Endodermal cell (in vitro differentiated cells): ENCODE measurements around the gene MYRIP. TPM values are rescaled to one million over a fixed set of nuclear protein-coding genes. Genes with fewer than 3 reads are reported as not detected.
A peak's percentile ranks its signal among the peaks of the same experiment; 100 is the strongest.

Experiments
- DNase-seq: peaks from one replicate; pipeline ENCODE4 v3.0.0-alpha.2; 2017
- H3K27ac ChIP-seq: 2 replicates; pipeline ENCODE4 v1.5.1; 2013; ENCODE audit warnings: mild to moderate bottlenecking, low read depth, low read length, moderate library complexity
- H3K27me3 ChIP-seq: 2 replicates; pipeline ENCODE4 v1.6.1; 2013; ENCODE audit warnings: mild to moderate bottlenecking, low read length, moderate library complexity; ENCODE audit not compliant: insufficient read depth, control insufficient read depth, poor library complexity, severe bottlenecking
- H3K36me3 ChIP-seq: 2 replicates; pipeline ENCODE4 v1.7.0; 2013; ENCODE audit warnings: mild to moderate bottlenecking, low read length, moderate library complexity; ENCODE audit not compliant: control insufficient read depth, insufficient read depth
- H3K4me1 ChIP-seq: one replicate; pipeline ENCODE4 v1.7.0; 2013; ENCODE audit warnings: low read length; ENCODE audit not compliant: control insufficient read depth, insufficient read depth
- H3K4me3 ChIP-seq: 2 replicates; pipeline ENCODE4 v1.5.1; 2013; ENCODE audit warnings: mild to moderate bottlenecking, low read length, moderate library complexity
- H3K9ac ChIP-seq: 2 replicates; pipeline ENCODE4 v1.6.1; 2013; ENCODE audit warnings: mild to moderate bottlenecking, low read length, moderate library complexity; ENCODE audit not compliant: poor library complexity, severe bottlenecking; ENCODE audit errors: extremely low read depth
- H3K9me3 ChIP-seq: 2 replicates; pipeline ENCODE4 v1.6.1; 2013; ENCODE audit warnings: mild to moderate bottlenecking, low read length, moderate library complexity; ENCODE audit not compliant: control insufficient read depth
- H3K27ac Mint-ChIP-seq: 2 replicates; pipeline ENCODE4 v1.8.0; 2020; ENCODE audit warnings: mixed read lengths
- H3K27me3 Mint-ChIP-seq: 2 replicates; pipeline ENCODE4 v1.8.0; 2021; ENCODE audit warnings: mild to moderate bottlenecking, mixed read lengths; ENCODE audit not compliant: insufficient read depth
- H3K36me3 Mint-ChIP-seq: 2 replicates; pipeline ENCODE4 v1.8.0; 2020; ENCODE audit warnings: low read depth, mixed read lengths
- H3K4me1 Mint-ChIP-seq: 2 replicates; pipeline ENCODE4 v1.8.0; 2020; ENCODE audit warnings: mixed read lengths
- H3K4me3 Mint-ChIP-seq: 2 replicates; pipeline ENCODE4 v1.8.0; 2020; ENCODE audit warnings: mild to moderate bottlenecking, moderate library complexity, mixed read lengths
- H3K9me3 Mint-ChIP-seq: 2 replicates; pipeline ENCODE4 v1.8.0; 2020; ENCODE audit warnings: mild to moderate bottlenecking, mixed read lengths
- WGBS, 2 experiments: methylation state at CpG; one replicate each; pipeline versions ENCODE4 v1.1.5 to v1.1.7; 2013; ENCODE audit warnings: missing lambda C conversion rate in 2 of 2, mixed read lengths in 1 of 2; ENCODE audit not compliant: insufficient coverage in 1 of 2, insufficient read length in 1 of 2; 5-methylcytosine and 5-hydroxymethylcytosine counted together
- total RNA-seq, 2 donors: library from RNA; stranded (reverse); fragmentation: NEBNext Ultra II Directional in 1 of 2; extraction: Animal tissue kit (Norgen Biotek cat#: 25700) in 1 of 2; gene quantifications; 2 replicates in 1 of 2; 3 replicates in 1 of 2; pipeline ENCODE4 v1.2.1, GENCODE V29; 2021
- TF ChIP-seq, protein P1 (sequence below): fragments of 200-600 bp; sonication (generic); conservative IDR thresholded peaks from 2 replicates; pipeline ENCODE4 v1.5.0; 2021; ENCODE audit warnings: antibody characterized with exemption, mild to moderate bottlenecking

The MYRIP gene
- total RNA-seq, 2 donors from 2014 or later: 4.3 to 4.6 TPM

DNA sequence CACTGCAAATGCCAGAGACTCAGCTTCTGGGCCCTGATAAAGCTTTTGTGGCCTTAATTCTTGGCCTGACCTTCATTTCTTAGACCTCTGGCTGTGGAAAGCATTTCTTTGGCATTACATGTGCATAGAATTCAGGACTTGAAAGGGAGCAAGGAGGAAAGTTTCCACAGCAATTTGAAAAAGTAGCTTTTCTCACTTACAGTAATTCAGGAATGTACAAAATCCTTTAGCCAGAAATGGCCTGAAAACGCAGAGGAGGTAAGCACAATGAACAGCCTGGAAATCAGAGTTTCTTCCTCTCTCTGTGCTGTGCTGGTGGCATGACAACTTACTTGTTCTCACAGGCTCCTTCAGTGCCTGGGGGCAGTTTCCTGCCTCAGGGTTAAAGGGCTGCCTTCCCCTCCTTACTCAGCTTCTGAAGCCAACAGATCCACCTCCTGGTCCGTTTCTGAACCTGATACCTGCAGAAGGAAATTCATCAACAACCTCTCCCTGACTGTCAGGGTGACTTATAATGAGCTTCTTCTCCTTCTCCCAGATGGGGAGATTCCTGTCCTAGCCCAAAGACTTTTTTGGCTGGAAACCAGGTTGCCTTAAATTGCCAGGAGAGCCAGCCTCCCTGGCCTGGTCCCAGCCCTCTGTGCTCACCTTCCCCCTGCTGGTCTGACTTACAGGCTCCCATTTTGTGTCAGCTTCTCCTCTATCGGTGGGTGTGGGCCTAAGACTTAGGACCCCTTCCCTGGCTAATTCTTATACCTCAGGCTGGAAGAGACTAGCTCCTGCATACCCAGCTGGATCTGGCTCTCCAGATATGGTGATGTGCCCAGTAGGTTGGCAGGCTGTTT lies 102.3 kb downstream of the MYRIP start:
- Mint-ChIP-seq H3K27me3 (no peaks in the 10 kb centered on the region), H3K9me3 (no peaks in the 10 kb centered on the region), H3K27ac (peak overlapping the region; percentile 35), H3K4me3 (no peak overlapping the region), H3K36me3 (no peaks in the 10 kb centered on the region), H3K4me1 (peaks cover 12% of the 10 kb centered on the region)
- H3K9me3 ChIP-seq: no peaks in the 10 kb centered on the region
- no peaks in the 10 kb centered on the region for H3K4me1 ChIP-seq
- 87 to 88% methylated on average over 2 to 3 of the region's 3 CpGs for WGBS, 2 experiments
- H3K27me3 ChIP-seq: no peaks in the 10 kb centered on the region
- peak; percentile 79 for DNase-seq
- H3K9ac ChIP-seq: no peak overlapping the region
- H3K4me3 ChIP-seq: no peak overlapping the region
- H3K27ac ChIP-seq: no peak overlapping the region
- no peaks in the 10 kb centered on the region for H3K36me3 ChIP-seq
- TF ChIP-seq, protein P1, sequence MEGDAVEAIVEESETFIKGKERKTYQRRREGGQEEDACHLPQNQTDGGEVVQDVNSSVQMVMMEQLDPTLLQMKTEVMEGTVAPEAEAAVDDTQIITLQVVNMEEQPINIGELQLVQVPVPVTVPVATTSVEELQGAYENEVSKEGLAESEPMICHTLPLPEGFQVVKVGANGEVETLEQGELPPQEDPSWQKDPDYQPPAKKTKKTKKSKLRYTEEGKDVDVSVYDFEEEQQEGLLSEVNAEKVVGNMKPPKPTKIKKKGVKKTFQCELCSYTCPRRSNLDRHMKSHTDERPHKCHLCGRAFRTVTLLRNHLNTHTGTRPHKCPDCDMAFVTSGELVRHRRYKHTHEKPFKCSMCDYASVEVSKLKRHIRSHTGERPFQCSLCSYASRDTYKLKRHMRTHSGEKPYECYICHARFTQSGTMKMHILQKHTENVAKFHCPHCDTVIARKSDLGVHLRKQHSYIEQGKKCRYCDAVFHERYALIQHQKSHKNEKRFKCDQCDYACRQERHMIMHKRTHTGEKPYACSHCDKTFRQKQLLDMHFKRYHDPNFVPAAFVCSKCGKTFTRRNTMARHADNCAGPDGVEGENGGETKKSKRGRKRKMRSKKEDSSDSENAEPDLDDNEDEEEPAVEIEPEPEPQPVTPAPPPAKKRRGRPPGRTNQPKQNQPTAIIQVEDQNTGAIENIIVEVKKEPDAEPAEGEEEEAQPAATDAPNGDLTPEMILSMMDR: peak; percentile 67

DNA sequence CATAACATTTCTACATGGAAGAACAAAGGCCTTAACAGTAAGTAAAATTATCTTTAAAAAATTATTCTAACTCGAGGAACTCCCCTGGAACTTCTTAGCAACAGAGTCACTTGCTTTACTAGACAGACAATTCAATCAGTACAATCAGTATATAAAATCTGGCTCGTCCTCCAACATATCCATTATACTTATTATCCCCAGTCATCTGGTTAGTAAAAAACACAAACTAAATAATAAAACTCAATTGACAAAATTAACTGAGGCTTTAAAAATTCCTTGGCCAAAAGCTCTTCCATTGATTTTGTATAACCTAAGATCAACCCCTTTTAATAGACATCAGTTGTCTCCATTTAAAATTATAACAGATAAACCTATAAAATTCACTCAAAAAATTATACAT lies 105.6 kb downstream of the MYRIP start:
- no peaks in the 10 kb centered on the region for H3K36me3 Mint-ChIP-seq
- Histone ChIP-seq H3K27me3 (no peaks in the 10 kb centered on the region), H3K9ac (no peak overlapping the region), H3K4me1 (no peaks in the 10 kb centered on the region), H3K4me3 (no peak overlapping the region), H3K36me3 (no peaks in the 10 kb centered on the region), H3K27ac (no peak overlapping the region), H3K9me3 (no peaks in the 10 kb centered on the region)
- no peaks in the 10 kb centered on the region for H3K27me3 Mint-ChIP-seq
- no peak overlapping the region for H3K27ac Mint-ChIP-seq
- no peak for DNase-seq
- TF ChIP-seq, protein P1: no peak
- peaks cover 12% of the 10 kb centered on the region for H3K4me1 Mint-ChIP-seq
- WGBS, 2 experiments: 87 to 93% methylated on average over 2 of the region's 2 CpGs
- no peak overlapping the region for H3K4me3 Mint-ChIP-seq
- no peaks in the 10 kb centered on the region for H3K9me3 Mint-ChIP-seq

DNA sequence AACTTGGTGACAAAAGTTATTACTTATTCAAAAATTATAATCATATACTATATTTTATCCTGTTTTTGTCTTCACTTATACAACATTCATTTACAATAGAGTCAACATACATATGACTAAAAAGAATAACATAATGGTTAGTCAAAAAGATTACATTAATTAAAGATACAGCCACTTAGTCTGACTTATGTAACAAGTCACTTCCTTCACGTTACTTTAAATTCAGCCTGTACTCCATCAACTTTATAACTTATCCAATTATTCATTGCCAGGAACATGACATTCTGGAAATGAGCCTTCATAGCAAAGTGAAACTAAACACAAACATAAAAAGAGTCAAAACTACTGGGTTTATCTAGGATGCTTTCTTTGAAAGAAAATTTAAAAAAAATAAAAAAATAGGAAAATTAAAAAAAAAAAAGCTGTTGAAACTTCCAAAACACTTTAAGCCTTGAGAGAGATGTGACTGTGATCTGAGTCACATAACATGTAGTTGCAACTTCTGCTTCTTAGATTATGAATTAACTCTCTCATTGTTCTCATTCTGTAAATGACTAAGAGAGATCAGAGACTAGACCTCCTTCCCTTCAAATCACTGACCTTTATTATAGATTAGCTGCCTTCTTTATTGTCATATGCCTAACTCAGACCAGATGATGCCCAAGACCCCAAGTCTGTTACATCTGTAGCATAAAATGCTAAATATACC lies 107.8 kb downstream of the MYRIP start:
- H3K4me3 ChIP-seq: no peak overlapping the region
- H3K9ac ChIP-seq: no peak overlapping the region
- H3K27ac ChIP-seq: no peak overlapping the region
- no peak for DNase-seq
- no peaks in the 10 kb centered on the region for H3K9me3 Mint-ChIP-seq
- H3K36me3 ChIP-seq: no peaks in the 10 kb centered on the region
- H3K27me3 Mint-ChIP-seq: no peaks in the 10 kb centered on the region
- no peaks in the 10 kb centered on the region for H3K27me3 ChIP-seq
- no peak overlapping the region for H3K4me3 Mint-ChIP-seq
- WGBS, 2 experiments: 93% methylated on average over 1 of the region's 1 CpG; no CpG with 5 or more reads in 1 of the 2 experiments
- H3K4me1 ChIP-seq: no peaks in the 10 kb centered on the region
- no peaks in the 10 kb centered on the region for H3K36me3 Mint-ChIP-seq
- no peaks in the 10 kb centered on the region for H3K9me3 ChIP-seq
- TF ChIP-seq, protein P1: no peak
- no peaks in the 10 kb centered on the region for H3K4me1 Mint-ChIP-seq
- H3K27ac Mint-ChIP-seq: no peak overlapping the region
